Stimulated activated CD4-positive, alpha-beta T cell treated with anti-CD3 and anti-CD28 coated beads, Interleukin-4, amount 100 ng/mL, for 1 hour (primary cell): ENCODE data around the gene PLEKHA5.
"Not testable (repeated sequence)": the region's sequence is repeated elsewhere in the genome, so short reads cannot be mapped to it uniquely, and the experiment has no call there.

ENCODE experiments used
- DNase-seq: peaks from one replicate; pipeline ENCODE4 v3.0.0-alpha.2; 2020

The PLEKHA5 gene

DNA sequence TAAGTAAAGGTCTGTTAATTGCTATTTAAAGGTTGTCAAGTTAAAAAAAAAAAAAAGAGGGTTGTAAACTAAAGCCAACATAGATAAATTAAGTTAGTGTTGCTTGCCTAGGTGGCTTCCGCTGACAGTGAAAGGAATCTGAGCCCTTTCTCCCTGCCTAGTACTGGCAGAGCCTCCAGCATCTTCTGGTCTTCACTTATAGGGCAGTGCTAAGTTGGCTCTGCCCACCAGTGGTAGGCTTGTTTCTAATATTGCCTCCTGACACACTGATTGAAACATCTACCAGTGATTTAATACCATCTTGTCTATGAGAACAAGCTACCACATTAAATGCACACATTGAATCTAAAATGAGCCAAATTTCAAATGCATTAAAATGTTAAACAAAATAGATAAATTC lies 39.7 kb downstream of the PLEKHA5 start:
- DNase-seq: no peak

DNA sequence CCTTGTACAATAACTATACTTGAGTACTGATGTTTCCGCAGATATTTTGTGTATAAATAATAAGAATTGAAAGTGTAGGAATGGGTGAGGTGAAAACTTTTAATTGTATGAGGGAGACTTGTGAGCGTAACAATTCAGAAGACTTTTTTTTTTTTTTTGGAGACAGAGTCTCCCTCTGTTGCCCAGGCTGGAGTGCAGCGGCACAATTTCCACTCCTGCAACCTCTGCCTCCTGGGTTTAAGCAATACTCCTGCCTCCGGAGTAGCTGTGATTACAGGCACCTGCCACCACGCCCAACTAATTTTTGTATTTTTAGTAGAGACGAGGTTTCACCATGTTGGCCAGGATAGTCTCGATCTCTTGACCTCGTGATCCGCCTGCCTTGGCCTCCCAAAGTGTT lies 40.8 kb downstream of the PLEKHA5 start:
- DNase-seq: not testable (repeated sequence)

DNA sequence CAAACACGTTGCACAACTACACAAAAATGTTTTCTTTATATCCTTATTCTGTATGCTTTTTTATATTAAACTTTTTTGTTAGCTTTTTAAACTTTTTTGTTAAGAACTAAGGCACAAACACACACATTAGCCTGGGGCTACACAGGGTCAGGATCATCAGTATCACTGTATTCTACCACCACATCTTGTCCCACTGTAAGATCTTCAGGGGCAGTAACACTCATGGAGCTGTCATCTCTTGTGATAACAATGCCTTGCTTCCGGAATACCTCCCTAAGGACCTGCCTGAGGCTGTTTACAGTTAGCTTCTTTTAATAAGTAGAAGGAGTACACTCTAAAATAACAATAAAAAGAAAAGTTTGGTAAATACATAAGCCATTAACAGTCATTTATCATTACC lies 42.2 kb downstream of the PLEKHA5 start:
- DNase-seq: no peak

DNA sequence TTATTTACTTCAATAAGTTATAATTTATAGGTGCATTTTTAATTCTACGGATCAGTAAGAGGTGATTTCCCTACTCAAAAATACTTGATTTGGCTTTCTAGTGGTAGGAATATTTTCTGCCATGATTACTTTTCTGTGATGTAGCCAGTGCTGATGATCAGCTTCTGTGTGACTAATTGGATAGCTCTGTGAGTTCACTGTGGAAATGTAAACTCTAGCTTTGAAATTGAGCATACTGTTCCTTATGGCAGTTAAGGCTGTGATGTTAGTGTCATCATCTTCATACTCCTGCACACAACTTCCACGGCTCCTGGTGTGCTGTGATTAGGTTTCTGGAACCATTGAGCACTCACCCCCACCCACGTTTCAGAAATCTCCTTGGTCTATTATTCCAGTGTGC lies 48.2 kb downstream of the PLEKHA5 start:
- DNase-seq: no peak

DNA sequence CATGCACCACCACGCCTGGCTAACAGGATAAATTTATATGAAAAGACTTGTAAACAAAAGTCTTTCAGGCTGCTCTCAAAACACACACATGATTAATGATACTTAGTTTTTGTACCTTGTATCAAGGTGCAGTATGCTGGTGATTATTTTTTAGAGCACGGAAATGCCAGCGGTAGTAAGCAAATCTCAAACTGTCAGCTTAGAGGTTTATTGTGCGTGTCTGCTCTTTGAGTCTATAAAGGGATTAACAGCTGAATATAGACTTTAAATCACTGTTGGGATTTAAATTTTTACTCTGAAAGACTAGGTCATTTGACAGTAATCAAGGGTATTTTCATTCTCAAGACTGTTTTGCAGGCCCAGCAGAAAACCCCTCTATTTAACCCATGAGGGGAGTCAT lies 50.5 kb downstream of the PLEKHA5 start:
- DNase-seq: no peak

DNA sequence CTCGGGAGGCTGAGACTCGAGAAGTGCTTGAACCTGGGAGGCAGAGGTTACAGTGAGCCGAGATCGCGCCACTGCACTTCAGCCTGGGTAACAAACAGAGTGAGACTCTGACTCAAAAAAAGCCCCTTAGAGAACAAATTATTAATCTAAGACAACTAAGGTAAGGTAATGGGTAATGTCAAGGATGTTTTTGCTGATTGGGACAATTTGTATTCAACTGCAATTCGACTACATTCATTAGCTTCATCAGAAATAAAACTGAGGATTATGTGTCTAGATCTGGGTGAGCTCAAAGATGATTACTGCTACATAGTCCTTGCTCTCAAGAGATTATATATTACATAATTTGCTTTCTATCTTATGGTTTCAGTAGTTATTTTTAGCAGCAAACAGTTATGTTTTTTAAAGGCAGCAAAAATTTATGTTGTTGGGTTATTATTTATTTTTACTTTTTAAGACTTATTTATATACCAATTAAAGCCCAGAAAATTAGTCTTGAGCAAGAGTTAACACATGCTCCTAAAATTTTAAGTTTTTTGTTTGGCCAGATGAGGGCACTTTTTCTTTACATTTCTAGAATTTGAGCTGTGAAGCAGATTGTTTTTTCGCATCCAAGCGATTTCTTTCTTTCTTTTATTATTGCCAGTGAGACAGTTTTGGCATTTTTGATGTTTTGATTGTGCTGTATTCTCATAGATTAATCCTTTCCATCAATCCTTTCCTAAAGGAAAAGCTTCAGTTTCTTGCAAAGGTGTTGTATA lies 52.3 kb downstream of the PLEKHA5 start:
- no peak for DNase-seq

DNA sequence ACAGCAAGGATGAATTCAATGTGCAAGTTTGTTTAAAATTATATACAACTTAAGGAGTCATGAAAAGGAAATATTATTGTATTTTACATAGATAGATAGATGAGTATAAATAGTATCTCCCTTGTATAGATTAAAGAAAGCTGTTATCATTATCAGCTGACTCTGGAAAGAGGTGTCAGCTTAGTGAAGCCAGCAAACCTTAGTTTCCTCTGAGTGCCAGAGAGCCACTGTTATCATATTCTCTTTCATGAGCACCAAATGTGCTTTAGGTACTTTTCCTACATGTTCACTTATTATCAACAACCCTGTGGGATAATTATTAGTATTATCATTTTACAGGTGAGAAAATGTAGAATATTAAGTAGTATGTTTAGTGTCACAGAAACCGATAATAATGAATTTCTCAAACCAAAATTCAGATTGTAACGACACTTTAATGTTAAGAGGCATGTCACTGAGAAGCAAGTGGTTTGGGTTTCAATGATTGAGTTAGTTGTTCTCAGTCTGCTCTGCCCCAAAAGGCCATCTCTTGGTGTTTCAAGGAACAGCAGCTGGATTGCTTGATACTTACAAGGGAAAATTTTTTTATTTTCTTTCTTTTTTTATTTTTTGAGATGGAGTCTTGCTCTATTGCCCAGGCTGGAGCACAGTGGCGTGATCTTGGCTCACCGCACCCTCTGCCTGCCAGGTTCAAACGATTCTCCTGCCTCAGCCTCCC lies 53.7 kb downstream of the PLEKHA5 start:
- no peak for DNase-seq

DNA sequence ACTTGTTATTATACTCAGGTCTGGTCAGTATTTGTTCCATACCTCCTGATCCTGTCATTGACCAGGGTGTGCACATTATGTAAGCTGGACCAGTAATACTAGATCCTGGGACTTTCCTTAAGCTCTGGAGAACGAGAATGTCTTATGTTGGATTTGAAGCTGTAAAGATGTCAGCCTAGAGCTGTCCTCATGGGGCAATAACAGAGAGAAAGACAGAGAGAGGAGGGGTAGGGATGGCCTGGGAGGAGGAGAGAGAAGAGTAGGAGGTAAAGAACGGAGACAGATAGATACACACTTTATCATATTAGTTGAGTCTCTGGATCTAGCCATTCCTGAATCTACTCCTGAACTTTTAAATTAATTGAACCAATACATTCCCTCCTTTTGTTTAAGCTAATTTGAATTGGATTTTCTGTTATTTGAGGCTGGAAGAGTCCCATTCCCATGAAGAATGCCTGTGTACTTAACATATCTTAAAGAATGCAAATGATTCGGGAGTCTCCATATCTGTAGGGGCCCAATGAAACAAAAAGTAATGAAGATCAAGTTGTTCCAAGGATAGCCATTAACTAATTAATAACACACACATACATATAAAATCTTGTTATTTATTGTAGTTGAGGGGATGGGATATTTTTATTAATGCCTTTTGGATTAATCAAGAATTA lies 55.9 kb downstream of the PLEKHA5 start:
- DNase-seq: no peak

DNA sequence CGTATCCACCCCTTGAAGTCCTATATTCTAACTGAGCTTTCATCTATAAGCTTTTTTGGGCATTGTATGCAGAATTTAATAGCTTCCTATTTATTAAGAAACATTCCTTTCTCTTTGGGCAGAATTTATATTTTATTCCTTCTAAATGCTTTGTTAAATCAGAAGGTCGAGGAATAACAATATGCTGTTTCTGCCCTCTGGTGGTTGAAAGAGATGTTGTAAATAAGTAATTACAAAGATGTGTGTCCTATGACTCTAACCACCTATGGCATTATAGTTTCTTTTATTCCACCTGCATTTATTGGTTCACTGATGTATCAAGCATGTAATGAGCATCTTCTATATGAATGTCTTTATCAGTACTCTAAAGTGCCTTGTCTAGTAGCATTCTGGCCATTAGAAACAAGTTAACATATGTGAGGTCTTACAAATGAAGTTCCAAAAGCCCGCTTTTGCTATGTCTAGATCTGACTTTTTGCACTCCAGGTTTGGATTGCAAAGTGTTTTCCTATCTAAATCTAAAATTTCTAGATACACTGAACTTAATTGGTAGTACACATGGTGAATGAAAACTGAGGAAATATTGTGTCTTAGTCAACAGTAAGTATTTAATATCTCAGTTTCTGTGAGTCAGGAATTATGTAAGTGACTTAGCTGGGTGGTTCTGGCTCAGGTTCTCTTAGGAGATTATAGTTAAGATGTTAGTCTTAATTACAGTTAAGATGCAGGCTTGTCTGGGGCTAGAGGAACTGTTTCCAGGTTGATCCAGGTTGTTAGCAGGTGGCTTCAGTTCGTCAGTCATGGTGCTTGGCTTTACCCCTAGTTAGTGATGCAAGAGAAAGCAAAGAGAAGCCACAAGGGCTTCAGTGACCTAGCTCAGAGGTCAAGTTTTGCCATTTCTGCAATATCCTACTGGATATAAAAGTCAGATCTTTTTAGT lies 57.5 kb downstream of the PLEKHA5 start:
- no peak for DNase-seq

DNA sequence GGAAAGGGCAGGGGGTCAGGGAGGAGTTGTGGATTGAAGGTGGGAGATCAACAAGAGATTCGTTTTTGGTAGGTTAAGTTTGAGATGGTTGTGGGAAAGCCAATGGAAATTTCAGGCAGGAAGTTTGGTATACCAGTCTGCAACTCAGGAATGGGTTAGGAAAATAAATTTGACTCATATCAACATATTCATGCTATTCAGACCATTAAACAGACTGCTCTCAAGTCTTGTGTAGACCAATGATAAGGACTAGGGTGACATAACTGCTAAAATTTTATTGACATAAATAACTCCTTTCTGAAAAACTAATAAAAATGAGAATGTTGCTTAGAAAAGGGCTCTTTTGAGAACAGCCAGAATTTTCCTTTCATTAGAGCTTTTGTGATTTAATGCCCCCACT lies 60.0 kb downstream of the PLEKHA5 start:
- DNase-seq: no peak

DNA sequence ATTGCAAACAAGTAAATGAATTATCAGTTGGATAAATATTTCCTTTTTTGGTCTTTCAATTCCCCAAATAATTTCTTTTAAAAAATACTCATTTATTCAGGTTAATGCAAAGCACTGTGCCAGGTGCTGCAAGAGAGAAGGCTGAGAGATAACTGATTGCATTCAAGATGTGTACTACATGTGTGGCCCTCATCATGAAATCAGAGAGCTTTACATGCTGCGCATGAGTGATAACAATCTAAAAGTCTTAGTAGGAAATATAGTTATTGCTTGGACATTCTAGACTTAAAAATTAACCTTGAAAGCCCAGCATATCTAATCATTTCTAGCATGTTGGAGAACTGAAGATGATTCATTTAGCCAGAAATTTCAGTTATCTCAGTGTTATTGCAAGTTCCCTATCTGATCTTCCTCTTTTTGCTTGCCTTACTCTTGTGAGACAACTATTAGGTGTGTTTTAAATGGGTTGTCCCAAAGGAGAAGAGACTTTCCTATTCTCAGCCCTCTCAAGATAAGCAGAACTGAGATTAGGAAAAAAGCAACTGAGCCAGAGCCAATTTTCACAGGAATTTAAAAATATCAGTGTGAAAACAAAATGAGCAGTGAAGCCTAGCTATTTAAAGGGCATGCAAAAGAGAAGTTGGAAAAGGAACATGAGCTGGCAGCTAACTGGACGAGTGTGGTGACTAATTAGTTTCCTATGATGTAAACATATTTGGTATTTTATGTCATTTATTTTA lies 60.9 kb downstream of the PLEKHA5 start:
- DNase-seq: no peak

DNA sequence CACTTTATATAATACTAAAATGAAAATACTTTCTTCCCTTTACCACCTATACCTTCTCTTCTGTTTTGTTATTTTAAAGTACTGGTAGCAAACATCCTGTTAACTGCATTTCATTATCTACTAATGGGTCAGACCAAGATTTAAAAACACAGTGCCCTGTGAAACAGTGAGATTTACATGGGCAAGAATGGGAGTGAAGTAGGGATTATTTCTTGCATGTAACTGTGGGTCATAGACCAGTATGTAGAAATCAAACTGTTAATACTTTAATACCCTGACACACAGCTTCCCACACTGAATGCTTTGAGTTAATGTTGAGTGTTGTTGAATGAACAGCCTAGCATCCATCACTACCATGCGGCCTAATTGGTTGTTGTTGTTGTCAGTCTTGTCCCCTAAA lies 61.6 kb downstream of the PLEKHA5 start:
- DNase-seq: no peak

DNA sequence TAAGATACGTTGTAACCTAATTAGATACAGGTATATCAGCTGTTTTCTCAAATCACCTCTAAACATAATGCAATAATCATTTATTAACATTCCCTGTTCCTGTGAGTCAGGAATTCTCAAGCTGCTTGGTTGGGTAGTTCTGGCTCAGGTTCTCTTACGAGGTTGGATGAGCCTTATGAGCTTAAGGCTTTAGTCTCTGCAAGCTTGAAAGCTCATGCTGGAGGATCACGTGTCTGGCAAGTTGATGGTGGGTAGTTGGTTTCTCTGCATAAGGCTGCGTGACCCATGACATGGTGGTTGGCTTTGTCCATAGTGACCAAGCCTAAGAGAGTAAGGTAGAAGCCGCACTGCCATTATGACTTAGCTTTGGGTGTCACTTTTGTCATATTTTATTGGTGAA lies 62.0 kb downstream of the PLEKHA5 start:
- DNase-seq: no peak

DNA sequence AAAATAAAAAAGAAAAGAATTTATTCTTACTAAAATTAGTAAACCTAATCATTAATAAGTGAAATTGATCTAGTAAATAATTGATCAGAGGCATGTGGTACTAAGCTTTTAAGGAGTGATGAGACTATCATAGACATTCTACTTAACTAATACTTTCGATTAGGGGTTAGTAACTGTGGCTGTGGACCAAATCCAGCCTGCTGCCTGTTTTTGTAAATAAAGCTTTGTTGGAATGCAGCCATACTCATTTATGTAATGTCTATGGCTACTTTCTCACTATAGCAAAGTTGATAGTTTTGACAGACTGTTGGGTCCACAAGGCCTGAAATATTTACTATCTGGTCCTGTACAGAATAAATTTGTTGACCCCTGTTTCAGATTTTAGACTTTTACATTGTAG lies 63.2 kb downstream of the PLEKHA5 start:
- DNase-seq: no peak

DNA sequence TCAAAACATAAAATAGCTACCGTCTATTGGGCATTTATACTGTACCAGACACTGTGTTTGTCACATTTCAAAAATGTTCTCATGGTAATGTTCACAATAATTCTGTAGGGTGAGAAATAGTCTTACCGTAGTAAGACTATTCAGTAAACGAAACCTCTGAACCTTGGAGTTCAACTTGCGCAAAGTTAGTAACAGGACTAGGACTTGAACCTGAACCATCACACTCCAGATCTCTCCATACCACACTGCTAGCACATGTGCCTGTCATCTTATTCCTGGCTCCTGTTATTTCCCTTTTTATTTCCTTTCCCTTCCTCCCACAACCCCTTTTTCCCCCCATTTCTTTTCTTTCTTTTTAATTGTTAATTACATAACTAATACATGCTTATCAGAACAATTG lies 65.4 kb downstream of the PLEKHA5 start:
- no peak for DNase-seq

DNA sequence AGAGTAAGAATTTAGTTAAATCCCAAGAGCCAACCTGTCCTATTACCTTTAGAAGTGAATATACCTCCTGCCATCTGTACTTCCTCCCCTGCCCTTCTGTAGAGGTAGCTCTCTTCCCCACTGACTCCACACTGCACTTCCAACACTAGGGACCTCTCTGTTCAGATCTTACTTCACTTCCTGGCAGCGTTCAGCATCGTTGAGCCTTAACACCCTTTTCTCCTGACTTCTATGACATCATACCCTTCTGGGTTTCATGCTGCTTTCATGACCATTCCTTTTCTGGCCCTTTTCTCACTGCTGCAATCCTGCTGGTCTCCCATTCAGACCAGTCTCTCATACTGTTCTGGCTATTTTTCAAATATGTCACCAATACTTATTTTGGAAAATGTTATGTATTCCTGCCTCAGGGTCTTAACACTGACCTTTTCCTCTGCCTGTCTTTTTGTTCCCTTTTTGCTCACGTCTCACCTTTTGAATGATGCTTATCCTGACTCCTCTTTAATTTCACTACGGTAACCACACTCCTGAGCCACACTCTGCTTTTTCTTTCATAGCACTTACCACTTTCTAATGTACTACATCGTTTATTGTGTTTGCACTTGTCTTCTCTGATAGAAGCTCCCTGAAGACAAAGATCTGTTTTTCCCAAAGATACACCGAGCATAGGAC lies 67.6 kb downstream of the PLEKHA5 start:
- no peak for DNase-seq

DNA sequence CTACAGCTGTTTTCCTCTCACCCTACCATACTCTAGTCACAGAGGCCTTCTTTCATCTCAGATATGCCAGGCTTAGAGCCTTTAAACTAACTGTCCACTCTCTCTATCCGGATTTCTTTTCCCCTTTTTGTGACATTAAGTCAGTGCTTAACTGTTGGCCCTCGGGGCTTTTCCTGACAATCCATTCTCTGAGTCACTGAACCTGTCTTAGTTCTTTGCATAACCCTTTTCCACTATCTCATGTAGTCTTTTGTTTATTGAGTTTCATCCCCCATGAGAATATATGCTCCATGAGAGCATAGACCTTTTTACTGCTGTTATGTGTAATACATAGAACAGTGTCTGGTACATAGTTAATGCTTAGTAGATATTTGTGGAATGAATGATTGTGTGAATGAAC lies 68.7 kb downstream of the PLEKHA5 start:
- no peak for DNase-seq

DNA sequence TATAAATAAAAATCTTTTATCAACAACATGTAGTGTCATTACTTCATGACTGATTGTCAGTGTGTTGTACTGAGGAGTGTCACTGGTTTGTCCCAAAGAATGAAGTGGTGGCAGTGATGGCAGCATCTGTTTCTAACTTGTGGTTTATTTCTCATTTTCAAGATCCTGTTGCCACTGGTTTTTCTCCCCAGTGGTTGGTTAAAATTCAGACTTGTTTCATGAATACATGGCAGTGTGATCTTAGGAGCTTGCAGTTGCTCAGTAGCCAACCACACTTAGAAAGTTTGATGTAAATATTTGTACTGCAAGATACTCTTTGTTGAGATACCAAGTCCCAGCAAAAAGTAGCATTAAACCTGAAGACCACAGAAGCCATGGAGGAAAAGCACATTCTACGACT lies 69.8 kb downstream of the PLEKHA5 start:
- no peak for DNase-seq

DNA sequence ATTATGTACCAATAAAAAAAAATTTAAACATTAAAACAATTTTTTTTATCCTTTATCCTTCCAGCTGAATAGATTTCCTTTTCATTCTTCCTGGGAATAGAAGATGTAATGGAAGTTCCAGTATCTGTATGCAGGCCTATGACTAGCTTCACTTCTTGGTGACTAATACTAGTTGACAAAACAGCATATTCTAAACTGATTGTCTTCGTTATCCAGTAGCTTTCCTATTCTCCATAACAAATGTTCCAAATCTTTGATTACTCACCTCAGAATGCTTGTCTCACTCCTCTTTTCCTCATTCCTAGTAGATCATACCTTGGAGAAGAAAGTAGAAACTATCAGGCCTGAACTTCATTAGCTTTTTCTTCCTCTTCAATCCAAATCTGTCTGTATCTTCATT lies 70.7 kb downstream of the PLEKHA5 start:
- DNase-seq: no peak

DNA sequence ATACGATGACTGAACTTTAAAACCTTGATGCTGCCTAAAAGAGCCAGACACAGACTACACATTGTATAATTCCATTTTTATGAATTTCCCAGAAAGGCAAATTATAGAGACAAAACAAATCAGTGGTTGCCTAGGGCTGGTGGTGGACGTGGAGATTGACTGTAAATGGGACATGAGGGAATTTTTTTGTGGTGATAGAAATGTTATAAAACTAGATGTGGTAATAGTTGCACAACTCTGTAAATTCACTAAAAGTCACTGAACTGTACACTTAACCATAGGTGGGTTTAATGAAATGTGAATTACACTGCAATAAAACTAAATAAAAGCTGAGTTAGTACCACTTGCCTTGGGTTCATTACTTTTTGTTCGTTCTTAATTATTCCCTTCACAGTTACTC lies 72.1 kb downstream of the PLEKHA5 start:
- no peak for DNase-seq

DNA sequence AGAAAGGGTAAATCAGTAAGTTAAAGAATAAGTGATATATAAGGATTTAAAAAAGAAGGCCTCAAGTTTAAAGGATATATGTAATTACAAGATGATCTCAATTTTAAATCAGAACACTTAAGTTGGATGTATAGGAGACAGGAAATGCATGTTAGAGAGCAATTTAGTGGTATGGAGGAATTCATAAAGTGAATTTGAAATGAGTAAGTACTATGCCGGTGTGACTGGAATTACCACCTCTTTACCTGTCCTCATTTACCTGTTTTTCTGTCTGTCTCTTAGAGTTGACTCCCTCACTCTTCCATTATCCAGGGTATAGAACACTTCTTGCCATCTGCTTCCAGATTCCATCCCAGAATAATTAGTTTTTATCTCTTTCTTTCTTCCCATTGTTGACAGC lies 73.5 kb downstream of the PLEKHA5 start:
- DNase-seq: no peak
